ENCODE data around the gene TTC28.

Gene TTC28

GRCh38 chr22:27995801-27996528 is 683.7 kb downstream of the TTC28 start:
- no peak for DNase-seq

DNA sequence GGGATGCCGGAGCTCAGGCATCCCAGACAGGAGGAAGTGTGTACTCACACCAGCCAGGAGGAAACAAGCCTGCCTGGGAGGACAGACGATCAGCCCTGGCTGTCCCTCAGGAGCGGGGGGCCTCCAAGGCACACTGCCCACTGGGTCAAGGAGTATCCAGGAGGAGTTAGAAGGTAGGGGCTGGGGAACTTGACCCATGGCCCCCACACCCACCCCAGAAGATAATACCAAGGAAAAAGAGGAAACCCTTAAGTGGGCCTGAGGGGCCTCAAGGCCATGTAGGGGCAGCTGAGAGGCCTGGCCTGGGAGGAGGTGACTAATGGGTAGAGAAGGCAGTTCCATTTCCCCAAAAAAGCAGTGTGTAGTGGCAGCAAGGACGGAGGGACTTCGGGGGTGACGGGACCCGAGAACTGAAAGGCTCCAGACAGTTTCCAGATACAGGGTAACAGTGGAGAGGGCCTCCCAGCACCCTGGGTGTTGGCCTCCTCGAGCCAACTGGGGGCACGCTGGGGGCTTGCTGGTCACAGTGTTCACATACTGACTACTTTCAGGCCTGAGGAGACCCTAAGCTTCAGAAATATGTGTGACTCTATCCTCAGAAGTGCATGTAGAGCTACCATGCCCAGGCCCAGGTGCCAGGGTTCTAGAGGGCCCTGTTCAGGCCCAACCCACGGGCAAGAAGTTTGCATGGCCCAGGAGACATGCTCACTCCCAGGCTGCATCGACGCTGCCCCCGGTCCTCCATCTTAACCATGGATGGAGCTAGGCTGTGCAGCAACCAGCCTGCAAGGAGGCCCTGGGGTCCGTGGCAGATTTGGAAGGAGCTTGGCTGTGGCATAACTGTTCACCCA is 684.9 kb downstream of the TTC28 start:
- no peak for DNase-seq

DNA sequence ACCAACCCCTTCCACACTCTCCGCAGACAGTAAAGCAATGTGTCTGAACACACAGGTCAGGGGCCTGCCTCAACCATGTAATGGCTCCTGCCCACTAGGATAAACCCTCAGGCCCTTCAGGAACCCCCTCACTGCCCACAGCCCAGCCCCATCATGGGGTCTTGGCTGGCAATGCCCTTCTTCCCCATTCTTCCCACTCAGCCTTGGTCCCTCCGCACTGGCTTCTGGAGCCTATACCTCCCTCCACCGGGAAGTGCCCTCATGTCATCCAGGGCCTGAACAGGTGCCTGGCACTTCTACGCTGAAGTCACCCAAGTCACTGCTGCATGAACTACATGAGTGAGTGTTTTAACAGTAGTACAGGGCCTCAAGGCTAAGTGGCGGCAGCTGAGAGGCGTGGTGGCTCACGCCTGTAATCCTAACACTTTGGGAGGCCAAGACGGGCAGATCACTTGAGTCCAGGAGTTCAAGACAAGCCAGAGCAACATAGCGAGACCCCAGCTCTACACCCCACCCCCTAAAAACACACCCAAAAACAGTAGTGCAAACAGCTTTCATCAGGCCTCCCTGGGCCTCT is 685.8 kb downstream of the TTC28 start:
- DNase-seq = no peak

GRCh38 chr22:27993201-27993635 is 686.4 kb downstream of the TTC28 start:
- no peak for DNase-seq

GRCh38 chr22:27992294-27993165 is 687.1 kb downstream of the TTC28 start:
- DNase-seq = no peak

DNA sequence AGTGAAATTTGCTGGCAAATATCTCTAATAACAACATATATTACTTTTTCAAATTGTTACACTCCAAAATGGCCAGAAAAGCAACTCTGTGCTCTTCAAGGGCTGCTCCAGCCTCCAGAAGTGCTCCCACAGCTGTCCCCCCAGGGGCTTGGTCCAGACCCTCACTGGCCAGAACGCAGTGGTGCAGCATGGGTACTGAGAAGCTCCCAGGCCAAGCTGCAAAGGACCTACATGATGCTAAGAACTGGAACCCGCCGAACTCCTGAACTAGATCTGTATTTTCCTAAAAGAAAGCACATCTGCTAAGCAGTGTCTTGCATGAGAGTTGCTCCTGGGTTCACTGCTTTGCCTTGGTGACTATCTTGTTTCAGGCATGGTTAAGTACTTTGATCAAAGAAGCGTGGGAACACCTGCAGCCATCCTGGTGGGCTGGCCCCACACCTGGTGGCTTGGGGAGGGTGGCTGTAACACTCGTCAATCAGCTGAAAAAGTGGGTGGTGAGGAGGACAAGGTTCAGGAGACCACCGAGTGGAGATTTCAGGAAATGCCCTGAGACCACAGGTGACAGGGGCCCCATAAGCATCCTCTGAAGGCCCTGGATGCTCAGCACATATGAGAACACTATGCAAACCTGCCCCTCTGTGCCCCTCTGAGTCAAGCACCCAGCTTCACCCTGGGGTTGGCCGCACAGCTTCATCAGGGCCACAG is 687.9 kb downstream of the TTC28 start:
- DNase-seq = no peak

- no peak for DNase-seq
These were observed 688.8 kb downstream of the TTC28 start for GRCh38 chr22:27990879-27991278.

DNA sequence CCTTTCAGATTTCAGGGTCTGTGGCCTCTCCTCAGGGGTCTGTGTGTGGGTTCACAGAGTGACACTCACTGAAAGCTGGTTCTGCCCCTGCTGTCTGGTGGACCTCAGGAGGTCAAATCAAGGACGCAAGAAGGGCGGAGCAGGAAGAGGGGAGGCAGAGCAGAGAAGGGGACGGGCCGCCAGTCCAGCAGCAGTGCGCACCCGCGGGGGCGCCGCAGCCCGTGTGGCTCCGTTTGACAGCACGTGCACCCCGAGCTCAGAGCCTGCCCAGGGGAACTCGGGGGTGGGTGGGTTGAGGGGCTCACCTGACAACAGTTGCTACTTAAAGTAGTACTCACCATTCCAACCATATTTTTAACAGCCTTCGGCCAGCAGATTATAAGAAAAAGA is 689.2 kb downstream of the TTC28 start:
- DNase-seq = no peak

- DNase-seq = no peak
These were observed 689.7 kb downstream of the TTC28 start for GRCh38 chr22:27989758-27990450.

- DNase-seq = no peak
These were observed 690.9 kb downstream of the TTC28 start for GRCh38 chr22:27988704-27989103.

DNA sequence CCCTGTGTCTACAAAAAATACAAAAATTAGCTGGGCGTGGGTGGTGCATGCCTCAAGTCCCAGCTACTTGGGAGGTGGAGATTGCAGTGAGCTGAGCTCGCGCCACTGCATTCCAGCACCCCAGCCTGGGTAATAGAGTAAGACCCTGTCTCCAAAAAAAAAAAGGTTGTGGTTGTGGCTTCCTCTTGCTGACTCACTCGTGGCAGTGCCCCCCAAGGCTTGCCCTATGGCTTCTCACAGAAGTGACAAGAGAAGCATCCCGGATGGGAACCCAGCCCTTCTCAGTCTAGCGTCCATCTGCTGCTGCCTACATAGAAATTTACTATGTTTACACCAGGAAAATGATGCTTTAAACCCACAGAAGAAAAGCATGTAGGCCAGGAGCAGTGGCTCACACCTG is 692.1 kb downstream of the TTC28 start:
- no peak for DNase-seq

GRCh38 chr22:27986937-27987336 is 692.7 kb downstream of the TTC28 start:
- no peak for DNase-seq

- no peak for DNase-seq
These were observed 693.2 kb downstream of the TTC28 start for GRCh38 chr22:27986459-27986858.

- no peak for DNase-seq
These were observed 694.0 kb downstream of the TTC28 start for GRCh38 chr22:27985323-27986275.

DNA sequence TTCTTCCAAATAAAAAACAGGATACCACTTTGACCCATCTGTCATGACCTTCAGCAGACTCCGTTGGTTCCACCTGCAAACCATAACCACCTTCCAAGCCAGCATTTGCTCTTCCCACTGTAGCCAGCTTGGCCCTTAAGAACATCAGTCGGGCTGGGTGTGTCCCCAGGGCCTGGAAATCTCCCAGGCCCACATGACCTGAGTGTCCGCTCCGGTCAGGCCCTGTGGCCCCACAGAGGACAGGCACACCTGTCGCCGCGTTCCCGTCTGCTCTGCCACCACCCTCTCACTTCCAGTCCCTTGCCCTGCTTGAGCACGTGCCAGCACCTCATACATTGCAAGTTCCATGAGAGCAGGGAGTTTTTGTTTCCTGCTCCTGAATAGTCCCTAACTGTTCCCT is 694.9 kb downstream of the TTC28 start:
- no peak for DNase-seq

DNA sequence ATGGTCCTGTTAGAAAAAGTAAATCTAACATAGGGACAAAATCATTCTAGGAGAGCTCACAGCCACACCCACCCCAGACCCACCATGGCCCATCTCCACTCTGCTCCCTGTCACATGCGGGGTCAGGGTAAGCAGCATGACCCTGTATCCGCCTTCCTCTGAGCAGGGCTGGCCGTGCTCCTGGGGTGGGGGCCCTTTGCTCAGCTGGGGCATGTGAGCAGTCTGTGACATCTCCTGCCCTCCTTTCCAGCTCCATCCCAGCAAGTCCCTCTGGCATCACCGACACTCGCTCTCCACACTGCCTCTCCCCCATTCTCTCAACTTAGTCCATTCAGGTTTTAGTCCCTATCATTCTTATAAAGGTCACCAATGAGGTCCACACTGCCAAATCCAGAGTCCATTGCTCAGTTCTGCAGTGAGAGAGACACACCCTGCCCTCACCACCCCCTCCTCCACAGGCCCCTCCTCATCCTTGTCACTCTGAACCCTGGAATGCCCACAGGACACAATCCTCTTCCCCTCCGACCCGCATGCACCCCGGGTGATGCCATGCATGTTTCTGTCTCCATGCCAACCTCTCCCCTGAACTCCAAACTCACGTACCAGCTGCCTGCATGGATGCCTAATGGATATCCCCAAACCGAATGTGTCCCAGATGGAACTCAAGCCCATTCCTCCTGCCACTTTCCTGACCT is 695.5 kb downstream of the TTC28 start:
- DNase-seq = no peak

- no peak for DNase-seq
These were observed 696.3 kb downstream of the TTC28 start for GRCh38 chr22:27983361-27983791.

- no peak for DNase-seq
These were observed 696.9 kb downstream of the TTC28 start for GRCh38 chr22:27982630-27983180.

DNA sequence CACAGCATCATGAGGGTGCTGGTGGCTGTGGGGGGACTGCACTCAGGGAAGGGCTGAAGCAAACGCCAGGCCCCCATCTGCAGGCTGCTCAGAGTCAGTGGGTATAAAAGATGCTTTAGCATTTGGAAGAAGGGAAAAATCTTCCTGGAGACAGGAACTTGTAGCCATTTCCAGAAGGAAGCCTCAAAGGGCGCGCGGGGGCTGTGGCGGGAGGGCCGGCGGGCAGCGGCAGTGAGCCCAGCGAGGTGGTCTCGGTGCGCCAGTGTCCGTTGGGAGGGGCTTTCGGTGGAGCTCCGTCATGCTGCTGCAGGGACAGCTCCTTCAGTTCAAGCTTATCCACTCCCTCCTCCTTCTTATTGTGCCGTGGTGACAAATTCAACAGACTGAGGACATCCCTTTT is 697.5 kb downstream of the TTC28 start:
- no peak for DNase-seq
